Upper lobe of left lung (tissue), 6 donors: ENCODE results near the gene TMEM236. TPM values are rescaled to one million over a fixed set of nuclear protein-coding genes. Genes with fewer than 3 reads are reported as not detected.

Source experiments
- ATAC-seq, 2 donors: fragments of 200-7000 bp; cut with Tn5 transposase; one replicate each; pipeline ENCODE4 v1.9.1; 2022; ENCODE audit warnings: mild to moderate bottlenecking in 2 of 2, moderate library complexity in 2 of 2; ENCODE audit not compliant: low FRiP score in 2 of 2
- DNase-seq, 2 donors: peaks; one replicate each; pipeline ENCODE4 v3.0.0-alpha.2; 2019 to 2020
- H3K27ac ChIP-seq, 4 donors: fragments of 200-600 bp; sonication (generic); one replicate each; pipeline ENCODE4 v1.5.1; 2016 to 2019
- H3K27me3 ChIP-seq, 4 donors: fragments of 200-600 bp; sonication (generic); one replicate each; pipeline ENCODE4 v1.5.1; 2017 to 2019
- H3K36me3 ChIP-seq, 4 donors: fragments of 200-600 bp; sonication (generic); one replicate each; pipeline ENCODE4 v1.5.1; 2016 to 2019
- H3K4me1 ChIP-seq, 4 donors: fragments of 200-600 bp; sonication (generic); one replicate each; pipeline ENCODE4 v1.5.1; 2018 to 2019
- H3K4me3 ChIP-seq, 4 donors: fragments of 200-600 bp; sonication (generic); one replicate each; pipeline ENCODE4 v1.5.1; 2017 to 2019; ENCODE audit warnings: mild to moderate bottlenecking in 2 of 4, moderate library complexity in 1 of 4
- H3K9me3 ChIP-seq, 4 donors: fragments of 200-600 bp; sonication (generic); one replicate each; pipeline ENCODE4 v1.5.1; 2018 to 2019
- CTCF ChIP-seq, 6 experiments: fragments of 450-650 bp in 4 of 6; fragments of 200-600 bp in 2 of 6; sonication (generic) in 2 of 6; IDR thresholded peaks; one replicate each; pipeline ENCODE4 v1.5.1; 2016 to 2019; ENCODE audit warnings: antibody characterized with exemption in 6 of 6
- EP300 ChIP-seq, 4 donors: sonication (generic); formaldehyde crosslinking; IDR thresholded peaks; one replicate each; pipeline ENCODE4 v1.5.1; 2017; ENCODE audit warnings: antibody characterized with exemption in 4 of 4, control low read depth in 2 of 4
- POLR2A ChIP-seq, 4 donors: fragments of 450-650 bp; IDR thresholded peaks; one replicate each; pipeline ENCODE4 v1.5.1; 2016 to 2017; ENCODE audit warnings: antibody characterized with exemption in 4 of 4, mild to moderate bottlenecking in 2 of 4
- POLR2AphosphoS5 ChIP-seq, 2 donors: sonication (generic); formaldehyde crosslinking; IDR thresholded peaks; one replicate each; pipeline ENCODE4 v1.5.1; 2017; ENCODE audit warnings: antibody characterized with exemption in 2 of 2
- WGBS, 2 donors: methylation state at CpG; one replicate each; pipeline ENCODE4 v1.1.5; 2017 to 2018; 5-methylcytosine and 5-hydroxymethylcytosine counted together
- total RNA-seq, 6 donors: library from RNA; depleted of rRNA in 4 of 6; stranded (reverse); fragments of >200 nt in 4 of 6; gene quantifications; one replicate each; pipeline versions ENCODE4 v1.1.0 to v1.2.1, GENCODE V29; 2016 to 2021
- donor health status: DM: no; HTN: no; CAD: no; lungs with moderate emphysema.
- donor health status: DM: no; HTN: yes; CAD: no; lungs with severe emphysema.

The TMEM236 gene
- 1 to 10 TPM in 5 of 6 donors, under 1 TPM in 1; 0.55 to 4.6 (median 1.6) TPM for total RNA-seq

- ATAC-seq (no peak), DNase-seq (no peak)
- TF ChIP-seq POLR2A (IDR thresholded peaks at IDR 0.05) (no peak), POLR2AphosphoS5 (IDR thresholded peaks at IDR 0.05) (no peak), CTCF (IDR thresholded peaks at IDR 0.05) (no peak), EP300 (IDR thresholded peaks at IDR 0.05) (no peak)
- Histone ChIP-seq H3K4me1 (peaks cover 0 to 5% (median 0%) of the 10 kb centered on the region in 4 donors), H3K4me3 (no peak within 1 kb of the TSS), H3K9me3 (no peaks in the 10 kb centered on the region), H3K27me3 (no peaks in the 10 kb centered on the region), H3K36me3 (no peaks in the 10 kb centered on the region), H3K27ac (no peak within 1 kb of the TSS)
- WGBS, 2 donors: 64 to 70% methylated on average over 9 of the region's 9 CpGs
Measured at GRCh38 chr10:17751781-17752445, at the start of gene TMEM236. Gene TMEM236, plus strand, starts transcription at chr10:17752201. Its CDS starts 95 bp downstream, at chr10:17752296.

- DNase-seq (no peak), ATAC-seq (no peak)
- Histone ChIP-seq H3K36me3 (peaks cover 0 to 67% (median 15%) of the 10 kb centered on the region in 4 donors), H3K4me1 (no peaks in the 10 kb centered on the region), H3K27ac (no peak overlapping the region), H3K27me3 (no peaks in the 10 kb centered on the region), H3K4me3 (no peak overlapping the region), H3K9me3 (no peaks in the 10 kb centered on the region)
- TF ChIP-seq POLR2A (IDR thresholded peaks at IDR 0.05) (no peak), POLR2AphosphoS5 (IDR thresholded peaks at IDR 0.05) (no peak)
- 96 to 98% methylated on average over 3 of the region's 3 CpGs for WGBS, 2 donors
Measured at GRCh38 chr10:17703706-17704105, 48.3 kb upstream of the TMEM236 start.

- Histone ChIP-seq H3K36me3 (peaks cover 3 to 74% (median 29%) of the 10 kb centered on the region in 4 donors), H3K27ac (no peak overlapping the region), H3K27me3 (no peaks in the 10 kb centered on the region), H3K4me3 (no peak overlapping the region), H3K9me3 (no peaks in the 10 kb centered on the region), H3K4me1 (peaks cover 0 to 9% (median 4%) of the 10 kb centered on the region in 4 donors)
- no peak for DNase-seq
- 95 to 96% methylated on average over 10 of the region's 10 CpGs for WGBS, 2 donors
- no peak for TF ChIP-seq POLR2A (IDR thresholded peaks at IDR 0.05)
- no peak for TF ChIP-seq EP300 (IDR thresholded peaks at IDR 0.05)
- no peak for TF ChIP-seq CTCF (IDR thresholded peaks at IDR 0.05)
- TF ChIP-seq POLR2AphosphoS5 (IDR thresholded peaks at IDR 0.05): no peak
- no peak for ATAC-seq
Measured at GRCh38 chr10:17708821-17709220, 43.2 kb upstream of the TMEM236 start.

- no peak for TF ChIP-seq POLR2A (IDR thresholded peaks at IDR 0.05)
- TF ChIP-seq CTCF (IDR thresholded peaks at IDR 0.05): no peak
- no peak for TF ChIP-seq EP300 (IDR thresholded peaks at IDR 0.05)
- no peak for TF ChIP-seq POLR2AphosphoS5 (IDR thresholded peaks at IDR 0.05)
- peak in 1 of 2 donors; percentile 78 for ATAC-seq
- peaks cover 0 to 9% (median 4%) of the 10 kb centered on the region in 4 donors for H3K4me1 ChIP-seq
- peaks cover 4 to 76% (median 32%) of the 10 kb centered on the region in 4 donors for H3K36me3 ChIP-seq
- no peak overlapping the region for H3K4me3 ChIP-seq
- no peaks in the 10 kb centered on the region for H3K27me3 ChIP-seq
- H3K9me3 ChIP-seq: no peaks in the 10 kb centered on the region
- H3K27ac ChIP-seq: no peak overlapping the region
- 55 to 75% methylated on average over 5 of the region's 5 CpGs for WGBS, 2 donors
- DNase-seq: no peak
Measured at GRCh38 chr10:17709492-17709891, 42.5 kb upstream of the TMEM236 start.

- Histone ChIP-seq H3K27ac (no peak overlapping the region), H3K9me3 (no peaks in the 10 kb centered on the region), H3K27me3 (no peaks in the 10 kb centered on the region), H3K4me3 (no peak overlapping the region), H3K36me3 (peaks cover 11 to 76% (median 35%) of the 10 kb centered on the region in 4 donors), H3K4me1 (peaks cover 0 to 9% (median 4%) of the 10 kb centered on the region in 4 donors)
- ATAC-seq: peak; percentile 31 to 38
- peak in 1 of 2 donors; percentile 35 for DNase-seq
- 60 to 68% methylated on average over 4 of the region's 4 CpGs for WGBS, 2 donors
- TF ChIP-seq POLR2A (IDR thresholded peaks at IDR 0.05) (no peak), CTCF (IDR thresholded peaks at IDR 0.05) (no peak), POLR2AphosphoS5 (IDR thresholded peaks at IDR 0.05) (no peak)
Measured at GRCh38 chr10:17710181-17710580, 41.8 kb upstream of the TMEM236 start.
